Activated naive CD4-positive, alpha-beta T cell (primary cell): ENCODE data around the gene STAB2.

ENCODE experiments used
- DNase-seq, 4 experiments: peaks; one replicate each; lab custom pipeline; 2025; lab: John Stamatoyannopoulos, UW

STAB2 gene

DNA sequence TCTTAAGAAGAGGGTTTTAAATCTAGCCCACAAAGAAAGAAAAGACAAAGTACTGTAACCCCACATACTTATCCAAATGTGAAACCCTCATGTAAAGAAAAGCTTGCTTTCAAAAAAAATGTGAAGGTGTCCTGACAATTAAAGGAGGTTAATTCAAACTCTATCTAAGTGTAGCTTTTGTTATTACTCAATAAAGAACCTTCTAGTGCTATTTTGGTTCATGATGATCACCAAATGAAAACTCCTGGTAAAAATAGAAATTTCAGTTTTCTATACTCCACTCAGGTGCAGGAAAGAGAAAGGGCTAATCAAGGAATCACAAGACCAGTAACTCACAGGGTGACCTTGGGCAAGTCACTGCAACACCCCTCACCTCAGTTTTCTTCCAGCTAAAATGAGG is 1.6 kb downstream of the STAB2 start:
- DNase-seq = no peak

GRCh38 chr12:103589517-103589916 is 2.4 kb downstream of the STAB2 start:
- DNase-seq = no peak

DNA sequence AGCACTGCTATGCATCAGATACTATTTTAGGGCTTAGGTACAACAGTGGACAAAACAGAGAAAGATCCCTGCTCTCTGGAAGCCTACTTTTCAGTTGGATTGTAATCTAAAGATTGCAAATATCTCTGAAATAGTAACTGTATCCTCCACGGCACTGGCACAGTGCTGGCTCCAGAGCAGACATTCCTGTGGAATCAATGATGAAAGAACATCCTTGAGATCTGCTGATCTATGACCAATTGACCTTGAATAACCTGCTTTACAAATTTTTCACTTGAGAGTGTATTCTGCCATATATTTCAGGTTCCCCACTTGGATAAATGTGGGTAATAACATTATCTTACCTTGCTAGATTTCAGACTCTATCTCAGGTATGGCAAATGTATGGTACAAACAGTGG is 3.2 kb downstream of the STAB2 start:
- DNase-seq = no peak

GRCh38 chr12:103596981-103597380 is 9.9 kb downstream of the STAB2 start:
- DNase-seq = no peak

- no peak for DNase-seq
Observed at GRCh38 chr12:103599274-103599673, 12.2 kb downstream of the STAB2 start.

DNA sequence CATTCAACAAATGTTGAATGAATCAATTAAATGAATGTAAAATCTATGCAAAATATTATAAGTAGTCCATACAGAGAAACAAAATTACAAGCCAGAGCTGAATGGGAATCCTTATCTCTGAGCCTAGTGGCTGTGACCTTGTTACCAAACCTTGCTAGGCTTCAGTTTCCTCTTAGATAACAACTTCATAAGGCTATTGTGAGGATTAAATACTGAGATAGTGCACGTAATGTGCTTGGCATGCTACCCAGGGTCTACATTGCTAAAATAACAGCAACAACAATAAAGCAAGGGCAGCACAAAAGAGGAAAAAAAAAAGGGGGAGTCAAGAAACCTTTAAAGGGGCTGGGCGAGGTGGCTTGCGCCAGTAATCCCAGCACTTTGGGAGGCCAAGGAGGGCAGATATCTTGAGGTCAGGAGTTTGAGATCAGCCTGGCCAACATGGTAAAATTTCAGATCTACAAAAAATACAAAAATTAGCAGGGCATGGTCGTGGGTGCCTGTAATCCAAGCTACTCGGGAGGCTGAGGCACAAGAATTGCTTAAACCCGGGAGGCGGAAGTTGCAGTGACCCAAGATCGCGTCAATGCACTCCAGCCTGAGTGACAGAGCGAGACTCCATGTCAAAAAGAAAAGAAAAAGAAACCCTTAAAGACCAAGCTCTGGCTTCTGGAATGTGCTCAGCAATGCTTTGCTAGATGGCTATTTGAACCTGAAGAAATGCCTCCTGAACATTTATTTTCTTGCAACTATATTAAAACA is 14.1 kb downstream of the STAB2 start:
- no peak for DNase-seq

- DNase-seq = no peak
Observed at GRCh38 chr12:103620395-103620794, 33.3 kb downstream of the STAB2 start.

GRCh38 chr12:103623716-103624115 is 36.6 kb downstream of the STAB2 start:
- DNase-seq = no peak

GRCh38 chr12:103626498-103626897 is 39.4 kb downstream of the STAB2 start:
- no peak for DNase-seq

DNA sequence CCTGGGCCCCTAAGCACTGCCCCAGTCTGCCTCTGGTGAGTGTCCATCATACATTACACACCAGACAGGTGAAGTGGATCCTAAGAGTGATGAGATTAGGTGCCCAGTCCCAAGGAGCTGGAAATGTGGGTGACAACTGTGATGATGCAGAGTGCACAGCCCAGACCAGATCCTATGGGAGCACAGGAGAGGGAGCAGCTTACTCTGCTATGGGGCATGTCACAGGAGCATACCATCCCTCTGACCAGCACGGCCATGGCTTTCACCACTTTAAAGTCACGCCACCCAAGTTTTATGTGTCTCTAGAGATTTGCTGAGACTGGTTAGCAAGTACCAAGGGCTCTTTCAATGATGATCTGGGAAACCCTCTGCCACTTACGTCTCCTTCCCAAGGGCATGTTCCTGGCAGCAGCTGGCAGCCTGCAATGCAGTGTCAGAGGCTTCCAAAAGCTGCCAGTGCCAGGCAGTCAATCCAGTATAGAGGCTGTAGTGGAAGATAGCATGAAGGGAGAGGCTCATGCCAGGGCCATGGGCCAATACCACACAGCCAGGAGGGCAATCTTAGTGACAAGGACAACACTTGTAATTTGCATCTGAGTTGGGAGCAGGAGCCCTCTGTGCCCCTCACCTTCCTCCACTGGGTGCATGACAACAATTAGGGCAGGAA is 40.2 kb downstream of the STAB2 start:
- DNase-seq = no peak

DNA sequence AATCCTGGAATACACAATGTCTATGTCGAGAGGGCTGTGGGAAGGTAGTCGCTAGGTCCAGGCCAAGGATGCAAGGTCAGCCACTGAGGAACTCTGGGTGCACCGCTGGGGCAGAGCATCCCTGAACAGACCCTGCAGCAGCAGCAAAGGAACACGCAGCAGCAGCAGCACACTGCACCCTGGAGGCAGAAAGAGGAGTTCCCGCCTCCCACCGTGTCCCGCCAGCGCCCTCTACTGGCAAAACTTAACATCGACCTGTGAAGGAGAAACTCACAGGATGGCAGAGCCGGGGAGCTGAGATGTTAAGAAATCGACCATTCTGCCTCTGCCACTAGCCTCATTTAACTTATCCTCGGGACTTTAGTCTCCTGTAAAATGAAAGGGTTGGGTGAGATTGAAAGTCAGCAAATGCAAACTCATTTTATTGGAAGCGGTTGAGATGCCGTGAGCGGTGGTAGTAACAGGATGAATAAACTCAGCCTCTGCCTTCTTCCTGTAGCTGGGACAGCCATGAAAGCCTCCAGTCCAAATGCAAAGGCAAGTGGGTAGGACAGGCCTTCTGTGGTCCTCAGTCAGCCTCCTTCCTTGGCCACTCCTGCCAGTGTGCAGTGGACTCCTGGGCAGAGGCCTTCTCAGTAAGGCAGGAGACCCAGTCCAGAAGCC is 45.6 kb downstream of the STAB2 start:
- no peak for DNase-seq

GRCh38 chr12:103634732-103635131 is 47.7 kb downstream of the STAB2 start:
- DNase-seq = no peak

GRCh38 chr12:103635419-103635818 is 48.3 kb downstream of the STAB2 start:
- DNase-seq = no peak

DNA sequence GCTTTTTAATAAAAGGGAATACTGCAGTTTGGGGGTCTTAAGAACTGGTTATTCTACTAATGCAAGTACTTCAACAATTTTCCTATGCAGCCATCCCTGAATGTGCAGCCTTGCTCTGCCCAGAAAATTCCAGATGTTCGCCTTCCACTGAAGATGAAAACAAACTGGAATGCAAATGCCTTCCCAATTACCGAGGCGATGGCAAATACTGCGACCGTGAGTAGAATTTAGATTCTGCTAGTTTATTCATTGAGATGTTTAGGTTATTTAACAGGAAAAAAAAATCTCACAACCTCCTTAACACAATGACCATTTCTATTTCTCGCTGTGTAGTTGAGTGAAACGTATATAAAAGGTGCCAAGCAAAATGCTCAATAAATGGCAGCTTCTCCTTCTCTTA is 49.9 kb downstream of the STAB2 start:
- DNase-seq = no peak

- DNase-seq = no peak
Observed at GRCh38 chr12:103637429-103637828, 50.4 kb downstream of the STAB2 start.

- DNase-seq = no peak
Observed at GRCh38 chr12:103639983-103640382, 52.9 kb downstream of the STAB2 start.

- no peak for DNase-seq
Observed at GRCh38 chr12:103640410-103640809, 53.3 kb downstream of the STAB2 start.

- DNase-seq = no peak
Observed at GRCh38 chr12:103640831-103641230, 53.8 kb downstream of the STAB2 start.

- no peak for DNase-seq
Observed at GRCh38 chr12:103642240-103642864, 55.3 kb downstream of the STAB2 start.

DNA sequence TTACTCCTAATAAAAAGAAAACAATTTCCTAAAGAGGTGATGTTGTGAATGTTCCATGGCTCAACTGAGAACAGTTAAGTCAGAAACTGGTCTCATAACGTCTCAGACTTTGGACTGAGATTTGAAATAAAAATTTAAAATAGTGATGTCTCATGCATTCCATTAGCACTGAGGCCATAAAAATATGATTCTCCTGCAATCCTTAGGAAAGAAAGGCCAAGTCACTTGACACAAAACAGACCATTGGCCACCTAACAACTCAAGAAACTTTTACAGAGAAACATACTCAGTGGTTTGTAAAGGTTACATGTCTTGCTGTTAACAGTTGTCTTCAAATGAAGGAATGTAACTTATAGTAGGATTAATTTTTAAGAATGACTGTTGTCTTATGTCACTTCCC is 58.1 kb downstream of the STAB2 start:
- DNase-seq = no peak

GRCh38 chr12:103647267-103647666 is 60.2 kb downstream of the STAB2 start:
- DNase-seq = no peak

DNA sequence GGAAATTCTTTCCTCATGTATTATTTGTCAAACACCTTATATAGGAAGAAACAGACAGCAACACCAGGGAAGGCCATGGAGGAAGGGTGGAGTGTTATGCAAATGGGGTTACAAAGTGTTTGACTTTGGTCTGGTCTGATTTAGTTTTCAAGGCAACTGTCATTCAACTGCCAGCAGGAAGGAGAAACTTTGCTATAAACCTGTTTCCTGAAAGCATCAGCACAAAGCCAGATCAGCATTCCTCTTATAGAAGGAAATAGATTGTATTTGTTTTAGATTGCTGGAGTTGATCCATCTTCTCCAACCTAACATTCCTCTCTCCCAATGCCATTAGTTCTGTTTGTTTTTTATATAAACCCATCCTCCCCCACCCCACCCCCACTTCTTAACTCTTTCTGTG is 65.7 kb downstream of the STAB2 start:
- no peak for DNase-seq
